H1 (cell line): ENCODE measurements around the gene MYO7B. TPM values are rescaled to one million over a fixed set of nuclear protein-coding genes. Genes with fewer than 3 reads are reported as not detected.

Experiments used
- CTCF ChIA-PET: fragments of 300-600 bp; sonication (Branson Sonifier 250); formaldehyde crosslinking; loops from one replicate; lab custom pipeline; 2021; ENCODE audit not compliant: partially characterized antibody; lab: Charles Lee
- POLR2A ChIA-PET: fragments of 300-600 bp; sonication (Branson Sonifier 250); formaldehyde crosslinking; loops from one replicate; lab custom pipeline; 2021; ENCODE audit warnings: inconsistent platforms; ENCODE audit not compliant: partially characterized antibody; lab: Charles Lee
- DNase-seq, 2 experiments: peaks; one replicate each; pipeline versions ENCODE4 v3.0.0 to v3.0.0-alpha.2; 2010 to 2022; ENCODE audit warnings: low spot score in 2 of 2, low read depth in 1 of 2, mixed read lengths in 1 of 2
- FAIRE-seq: peaks from 2 replicates; lab custom pipeline; 2011; peaks lifted over from hg19 to GRCh38; lab: Jason Lieb, UNC
- H2AFZ ChIP-seq: 2 replicates; pipeline ENCODE4 v1.8.1; 2012; ENCODE audit warnings: low read length, inconsistent platforms
- H2AK5ac ChIP-seq: 2 replicates; pipeline ENCODE4 v1.6.1; 2013; ENCODE audit warnings: low read depth, low read length
- H2BK120ac ChIP-seq: replicated peaks from 2 replicates; pipeline ENCODE3; 2013; ENCODE audit warnings: low read depth, low read length, inconsistent platforms
- H2BK12ac ChIP-seq: 2 replicates; pipeline ENCODE4 v1.6.1; 2013; ENCODE audit warnings: low read depth, low read length
- H2BK15ac ChIP-seq: 2 replicates; pipeline ENCODE4 v1.6.1; 2013; ENCODE audit warnings: low read length
- H2BK20ac ChIP-seq: 2 replicates; pipeline ENCODE4 v1.6.1; 2013; ENCODE audit warnings: low read length
- H2BK5ac ChIP-seq: 2 replicates; pipeline ENCODE4 v1.6.1; 2013; ENCODE audit warnings: low read depth, low read length
- H3K14ac ChIP-seq: 2 replicates; pipeline ENCODE4 v1.6.1; 2013; ENCODE audit warnings: inconsistent platforms; ENCODE audit not compliant: insufficient read length
- H3K18ac ChIP-seq: 2 replicates; pipeline ENCODE4 v1.6.1; 2013; ENCODE audit warnings: low read length; ENCODE audit errors: extremely low read depth
- H3K23ac ChIP-seq: 2 replicates; pipeline ENCODE4 v1.6.1; 2013; ENCODE audit warnings: inconsistent platforms; ENCODE audit not compliant: insufficient read length
- H3K23me2 ChIP-seq: 2 replicates; pipeline ENCODE4 v1.6.1; 2013; ENCODE audit warnings: low read depth, low read length
- H3K27ac ChIP-seq: 2 replicates; pipeline ENCODE4 v1.6.1; 2011; ENCODE audit warnings: low read depth, low read length, inconsistent platforms
- H3K27me3 ChIP-seq, 4 experiments: replicated peaks in 1 of 4; 1 replicate in 1 of 4; 2 replicates in 3 of 4; pipeline versions ENCODE4 v1.6.1 to v1.8.1; 2011 to 2013; ENCODE audit warnings: low read length in 3 of 4, mild to moderate bottlenecking in 3 of 4, inconsistent platforms in 2 of 4, mixed read lengths in 2 of 4, moderate library complexity in 1 of 4; ENCODE audit not compliant: control insufficient read depth in 3 of 4, insufficient read depth in 3 of 4; ENCODE audit errors: extremely low read depth in 1 of 4
- H3K36me3 ChIP-seq, 4 experiments: 2 replicates each; pipeline versions ENCODE4 v1.6.1 to v1.8.1; 2011 to 2013; ENCODE audit warnings: mild to moderate bottlenecking in 4 of 4, low read length in 3 of 4, moderate library complexity in 2 of 4, control low read depth in 1 of 4, inconsistent platforms in 1 of 4; ENCODE audit not compliant: insufficient read depth in 4 of 4, control insufficient read depth in 2 of 4
- H3K4ac ChIP-seq: replicated peaks from 2 replicates; pipeline ENCODE3; 2013; ENCODE audit warnings: low read length, low read depth, mixed read lengths, inconsistent platforms; ENCODE audit not compliant: insufficient read length
- H3K4me1 ChIP-seq, 4 experiments: replicated peaks in 1 of 4; 1 replicate in 1 of 4; 2 replicates in 3 of 4; pipeline versions ENCODE4 v1.6.1 to v1.8.1; 2011 to 2013; ENCODE audit warnings: low read length in 3 of 4, inconsistent platforms in 2 of 4, mixed read lengths in 1 of 4; ENCODE audit not compliant: insufficient read depth in 4 of 4, control insufficient read depth in 3 of 4
- H3K4me2 ChIP-seq, 2 experiments: 2 replicates each; pipeline versions ENCODE4 v1.6.1 to v1.8.1; 2011 to 2013; ENCODE audit warnings: low read depth in 2 of 2, low read length in 2 of 2, control low read depth in 1 of 2, inconsistent platforms in 1 of 2, mild to moderate bottlenecking in 1 of 2; ENCODE audit not compliant: insufficient read depth in 1 of 2
- H3K4me3 ChIP-seq, 4 experiments: fragments of 200-600, 300-600 bp in 1 of 4; sonication (generic), shearing (Covaris generic), sonication (Bioruptor Twin) in 1 of 4; 2 replicates each; pipeline versions ENCODE4 v1.5.1 to v1.8.1; 2011 to 2016; ENCODE audit warnings: low read length in 4 of 4, low read depth in 3 of 4, control low read depth in 2 of 4, inconsistent platforms in 2 of 4, mild to moderate bottlenecking in 2 of 4, mixed read lengths in 1 of 4, moderate library complexity in 1 of 4; ENCODE audit not compliant: insufficient read depth in 2 of 4; ENCODE audit errors: extremely low read depth in 1 of 4
- H3K56ac ChIP-seq: replicated peaks from 2 replicates; pipeline ENCODE3; 2013; ENCODE audit warnings: low read depth, mild to moderate bottlenecking, mixed read lengths, low read length, inconsistent platforms; ENCODE audit not compliant: insufficient read length
- H3K79me1 ChIP-seq: 2 replicates; pipeline ENCODE4 v1.6.1; 2013; ENCODE audit warnings: low read depth, low read length, control low read depth
- H3K79me2 ChIP-seq, 2 experiments: 2 replicates each; pipeline versions ENCODE4 v1.6.1 to v1.8.1; 2012 to 2013; ENCODE audit warnings: low read length in 2 of 2, mild to moderate bottlenecking in 2 of 2, inconsistent platforms in 1 of 2; ENCODE audit not compliant: insufficient read depth in 2 of 2, control insufficient read depth in 1 of 2
- H3K9ac ChIP-seq, 4 experiments: replicated peaks in 1 of 4; 1 replicate in 1 of 4; 2 replicates in 3 of 4; pipeline versions ENCODE4 v1.6.1 to v1.8.1; 2011 to 2013; ENCODE audit warnings: low read depth in 3 of 4, low read length in 3 of 4, control low read depth in 2 of 4, mild to moderate bottlenecking in 2 of 4, moderate library complexity in 2 of 4, inconsistent platforms in 1 of 4; ENCODE audit errors: extremely low read depth in 1 of 4
- H3K9me3 ChIP-seq, 2 experiments: 2 replicates each; pipeline versions ENCODE4 v1.6.1 to v1.8.1; 2012 to 2013; ENCODE audit warnings: mild to moderate bottlenecking in 2 of 2, moderate library complexity in 2 of 2, control low read depth in 1 of 2, inconsistent platforms in 1 of 2, low read depth in 1 of 2, low read length in 1 of 2, mixed read lengths in 1 of 2; ENCODE audit not compliant: insufficient read depth in 2 of 2
- H4K20me1 ChIP-seq, 2 experiments: replicated peaks in 1 of 2; 2 replicates each; pipeline versions ENCODE3 to v1.8.1; 2011 to 2013; ENCODE audit warnings: inconsistent platforms in 2 of 2, low read length in 2 of 2, mild to moderate bottlenecking in 1 of 2; ENCODE audit not compliant: insufficient read depth in 2 of 2, control insufficient read depth in 1 of 2
- H4K5ac ChIP-seq: 2 replicates; pipeline ENCODE4 v1.6.1; 2013; ENCODE audit warnings: low read length, low read depth, mixed read lengths, inconsistent platforms; ENCODE audit not compliant: insufficient read length
- H4K8ac ChIP-seq: 2 replicates; pipeline ENCODE4 v1.8.0; 2013; ENCODE audit warnings: mild to moderate bottlenecking, moderate library complexity, low read length, inconsistent platforms; ENCODE audit not compliant: insufficient read depth; ENCODE audit errors: extremely low read depth
- H4K91ac ChIP-seq: replicated peaks from 2 replicates; pipeline ENCODE3; 2013; ENCODE audit warnings: low read length, mixed read lengths, inconsistent platforms; ENCODE audit not compliant: insufficient read length
- BCL11A ChIP-seq, 2 experiments: IDR thresholded peaks; one replicate each; pipeline ENCODE4 v1.6.1; 2011; ENCODE audit warnings: low read depth in 2 of 2, low read length in 2 of 2, mild to moderate bottlenecking in 2 of 2
- NANOG ChIP-seq: IDR thresholded peaks from 2 replicates; pipeline ENCODE4 v1.6.1; 2011; ENCODE audit warnings: low read length, low read depth, mild to moderate bottlenecking, inconsistent platforms; ENCODE audit not compliant: insufficient read depth, poor library complexity, severe bottlenecking
- POLR2AphosphoS5 ChIP-seq: IDR thresholded peaks from 2 replicates; pipeline ENCODE4 v1.6.1; 2011; ENCODE audit warnings: low read depth, low read length
- RNF2 ChIP-seq: fragments of 200-900, 300-1000 bp; sonication (generic); IDR thresholded peaks from 2 replicates; pipeline ENCODE4 v1.7.1; 2016; ENCODE audit warnings: borderline replicate concordance, low read depth, mild to moderate bottlenecking, antibody characterized with exemption, low read length; ENCODE audit not compliant: poor library complexity, severe bottlenecking; ENCODE audit errors: missing control alignments
- RXRA ChIP-seq: IDR thresholded peaks from 2 replicates; pipeline ENCODE4 v1.6.1; 2011; ENCODE audit warnings: low read depth, mild to moderate bottlenecking, low read length, moderate library complexity; ENCODE audit not compliant: insufficient read depth
- SIRT6 ChIP-seq: IDR thresholded peaks from one replicate; pipeline ENCODE4 v1.7.1; 2012; ENCODE audit warnings: low read length, inconsistent platforms
- WGBS, 2 experiments: shearing (Covaris generic) in 1 of 2; methylation state at CpG; one replicate each; pipeline versions ENCODE4 v1.1.6 to v1.1.7; 2013 to 2015; ENCODE audit warnings: low lambda C conversion rate in 2 of 2, mixed read lengths in 2 of 2, inconsistent platforms in 1 of 2, low coverage in 1 of 2, missing lambda C conversion rate in 1 of 2; ENCODE audit not compliant: insufficient replicate concordance in 2 of 2, insufficient coverage in 1 of 2, insufficient read length in 1 of 2; ENCODE audit errors: extremely low coverage in 1 of 2, missing lambda C conversion rate in 1 of 2; 5-methylcytosine and 5-hydroxymethylcytosine counted together
- polyA plus RNA-seq, 7 experiments: library from polyadenylated mRNA; depleted of rRNA in 3 of 7; stranded (reverse) in 5 of 7; unstranded in 2 of 7; fragments of >200 nt in 5 of 7; fragments of 200-250 nt in 2 of 7; gene quantifications; 1 replicate in 5 of 7; 2 replicates in 1 of 7; 4 replicates in 1 of 7; pipeline versions ENCODE4 v1.2.1 to v1.2.3, GENCODE V29; 2011 to 2013; ENCODE audit warnings: missing spikeins in 2 of 7, mixed read lengths in 2 of 7
- total RNA-seq: library from RNA; stranded (reverse); fragmentation: NEBNext Ultra II Directional; extraction: Animal tissue kit (Norgen Biotek cat#: 25700); gene quantifications from 2 replicates; pipeline ENCODE4 v1.2.1, GENCODE V29; 2021

The MYO7B gene
- total and polyA plus RNA-seq, 2 of the 8 experiments (the other 6 are each of a cell fraction or from before 2014, with no cell fraction given): not detected

- Histone ChIP-seq H2BK15ac (no peak overlapping the region), H3K9me3 (no peaks in the 10 kb centered on the region), H2AFZ (no peak overlapping the region), H2BK12ac (no peak overlapping the region), H3K79me1 (peaks cover 9% of the 10 kb centered on the region; the same call in 1 of the 2 replicates), H3K23me2 (no peaks in the 10 kb centered on the region), H3K23ac (no peak overlapping the region), H4K20me1 (peaks cover 13% of the 10 kb centered on the region in 2 experiments), H3K4me1 (no peaks in the 10 kb centered on the region; a peak in 1 of 7 replicates), H3K14ac (no peak overlapping the region), H3K79me2 (peaks cover 13 to 70% of the 10 kb centered on the region in 2 experiments), H3K56ac (no peak overlapping the region), H3K36me3 (peaks cover 13 to 31% (median 21%) of the 10 kb centered on the region in 4 experiments), H3K4me3 (no peak overlapping the region), H3K9ac (no peak overlapping the region), H2BK120ac (no peak overlapping the region), H3K27me3 (no peaks in the 10 kb centered on the region), H3K27ac (no peak overlapping the region), H3K4ac (no peak overlapping the region), H2AK5ac (no peak overlapping the region), H3K18ac (no peak overlapping the region), H3K4me2 (no peak overlapping the region), H4K5ac (no peak overlapping the region), H4K8ac (no peak overlapping the region), H2BK20ac (no peak overlapping the region), H2BK5ac (no peak overlapping the region), H4K91ac (no peak overlapping the region)
- CTCF ChIA-PET: interaction anchor here (0.9 to 2.3 kb wide), 5 partner anchors 20 to 133 kb away, joined by 3 to 11 read pairs (median 5); no protein-coding TSS in a partner anchor
- POLR2A ChIA-PET: interaction anchor here (1.2 to 2.6 kb wide), 3 partner anchors 10 to 194 kb away, joined by 3 to 9 read pairs (median 3); partner anchors contain the start of gene IWS1
- 92% methylated on average over 4 of the region's 4 CpGs; no CpG with 5 or more reads in 1 of the 2 experiments for WGBS, 2 experiments
- TF ChIP-seq BCL11A (IDR thresholded peaks at IDR 0.05; ENCODE audit: low read depth in 2 of 2, low read length in 2 of 2) (no peak), RNF2 (no peak), NANOG (no peak), RXRA (no peak), POLR2AphosphoS5 (no peak), SIRT6 (no peak)
- DNase-seq: no peak
- no peak for FAIRE-seq
Observed at GRCh38 chr2:127508023-127508630, 27.4 kb upstream of the MYO7B start.
